Activated naive CD8-positive, alpha-beta T cell treated with anti-CD3 and anti-CD28 coated beads for 36 hours (primary cell): ENCODE measurements around the gene TXNDC8. TPM values are rescaled to one million over a fixed set of nuclear protein-coding genes. Genes with fewer than 3 reads are reported as not detected.

Experiments used
- DNase-seq: peaks from one replicate; pipeline ENCODE4 v3.0.0; 2021
- H3K27ac Mint-ChIP-seq: one replicate; pipeline ENCODE4 v1.8.0; 2022; ENCODE audit warnings: mild to moderate bottlenecking, moderate library complexity, mixed read lengths
- H3K27me3 Mint-ChIP-seq: one replicate; pipeline ENCODE4 v1.8.0; 2022; ENCODE audit warnings: mild to moderate bottlenecking, mixed read lengths
- H3K36me3 Mint-ChIP-seq: one replicate; pipeline ENCODE4 v1.8.0; 2021; ENCODE audit warnings: mild to moderate bottlenecking, mixed read lengths
- H3K4me1 Mint-ChIP-seq: one replicate; pipeline ENCODE4 v1.8.0; 2021; ENCODE audit warnings: mixed read lengths
- H3K4me3 Mint-ChIP-seq: one replicate; pipeline ENCODE4 v1.8.0; 2022; ENCODE audit warnings: mild to moderate bottlenecking, moderate library complexity, mixed read lengths
- H3K9me3 Mint-ChIP-seq: one replicate; pipeline ENCODE4 v1.8.0; 2022; ENCODE audit warnings: mixed read lengths
- total RNA-seq, 2 experiments: library from RNA; stranded (reverse); gene quantifications; one replicate each; pipeline ENCODE4 v1.2.3, GENCODE V29; 2021

The TXNDC8 gene
- total RNA-seq, 2 experiments from 2014 or later: not detected

- Mint-ChIP-seq H3K9me3 (peaks cover 1% of the 10 kb centered on the region), H3K27me3 (peaks cover 9% of the 10 kb centered on the region), H3K4me1 (peaks cover 4% of the 10 kb centered on the region), H3K27ac (no peak overlapping the region), H3K4me3 (no peak overlapping the region), H3K36me3 (no peaks in the 10 kb centered on the region)
- DNase-seq: no peak
Observed at GRCh38 chr9:110309681-110310080, 28.0 kb downstream of the TXNDC8 start.

GRCh38 chr9:110308633-110309038, 29.0 kb downstream of the TXNDC8 start:
- Mint-ChIP-seq H3K4me1 (peaks cover 4% of the 10 kb centered on the region), H3K27ac (no peak overlapping the region), H3K9me3 (peaks cover 1% of the 10 kb centered on the region), H3K36me3 (no peaks in the 10 kb centered on the region), H3K27me3 (peaks cover 9% of the 10 kb centered on the region), H3K4me3 (no peak overlapping the region)
- DNase-seq: no peak

GRCh38 chr9:110307191-110307590, 30.5 kb downstream of the TXNDC8 start:
- Mint-ChIP-seq H3K27me3 (peaks cover 9% of the 10 kb centered on the region), H3K4me3 (no peak overlapping the region), H3K4me1 (peaks cover 4% of the 10 kb centered on the region), H3K27ac (no peak overlapping the region), H3K36me3 (no peaks in the 10 kb centered on the region), H3K9me3 (no peaks in the 10 kb centered on the region)
- no peak for DNase-seq

GRCh38 chr9:110303133-110303532, 34.5 kb downstream of the TXNDC8 start:
- Mint-ChIP-seq H3K27ac (no peak overlapping the region), H3K36me3 (no peaks in the 10 kb centered on the region), H3K4me3 (no peak overlapping the region), H3K27me3 (peaks cover 9% of the 10 kb centered on the region), H3K4me1 (peaks cover 2% of the 10 kb centered on the region), H3K9me3 (no peaks in the 10 kb centered on the region)
- no peak for DNase-seq

- no peak overlapping the region for H3K4me3 Mint-ChIP-seq
- H3K4me1 Mint-ChIP-seq: no peaks in the 10 kb centered on the region
- H3K27me3 Mint-ChIP-seq: peaks cover 4% of the 10 kb centered on the region
- H3K27ac Mint-ChIP-seq: no peak overlapping the region
- H3K36me3 Mint-ChIP-seq: no peaks in the 10 kb centered on the region
- DNase-seq: no peak
- H3K9me3 Mint-ChIP-seq: no peaks in the 10 kb centered on the region
Observed at GRCh38 chr9:110298043-110298605, 39.5 kb downstream of the TXNDC8 start.

GRCh38 chr9:110293248-110293647, 44.4 kb downstream of the TXNDC8 start:
- Mint-ChIP-seq H3K9me3 (no peaks in the 10 kb centered on the region), H3K36me3 (no peaks in the 10 kb centered on the region), H3K4me1 (no peaks in the 10 kb centered on the region), H3K27me3 (peaks cover 4% of the 10 kb centered on the region), H3K27ac (no peak overlapping the region), H3K4me3 (no peak overlapping the region)
- DNase-seq: no peak

GRCh38 chr9:110291921-110292557, 45.6 kb downstream of the TXNDC8 start:
- no peak overlapping the region for H3K27ac Mint-ChIP-seq
- H3K36me3 Mint-ChIP-seq: no peaks in the 10 kb centered on the region
- peaks cover 4% of the 10 kb centered on the region for H3K27me3 Mint-ChIP-seq
- no peak overlapping the region for H3K4me3 Mint-ChIP-seq
- no peaks in the 10 kb centered on the region for H3K9me3 Mint-ChIP-seq
- no peaks in the 10 kb centered on the region for H3K4me1 Mint-ChIP-seq
- DNase-seq: no peak

- Mint-ChIP-seq H3K27ac (no peak overlapping the region), H3K36me3 (no peaks in the 10 kb centered on the region), H3K4me3 (no peak overlapping the region), H3K4me1 (no peaks in the 10 kb centered on the region), H3K27me3 (peaks cover 4% of the 10 kb centered on the region), H3K9me3 (no peaks in the 10 kb centered on the region)
- no peak for DNase-seq
Observed at GRCh38 chr9:110290001-110290400, 47.7 kb downstream of the TXNDC8 start.

- no peak overlapping the region for H3K27ac Mint-ChIP-seq
- no peaks in the 10 kb centered on the region for H3K36me3 Mint-ChIP-seq
- no peaks in the 10 kb centered on the region for H3K9me3 Mint-ChIP-seq
- no peak for DNase-seq
- no peaks in the 10 kb centered on the region for H3K27me3 Mint-ChIP-seq
- H3K4me3 Mint-ChIP-seq: no peak overlapping the region
- H3K4me1 Mint-ChIP-seq: no peaks in the 10 kb centered on the region
Observed at GRCh38 chr9:110288503-110288902, 49.2 kb downstream of the TXNDC8 start.

GRCh38 chr9:110287289-110287680, 50.4 kb downstream of the TXNDC8 start:
- no peaks in the 10 kb centered on the region for H3K4me1 Mint-ChIP-seq
- H3K27ac Mint-ChIP-seq: no peak overlapping the region
- no peaks in the 10 kb centered on the region for H3K9me3 Mint-ChIP-seq
- H3K27me3 Mint-ChIP-seq: no peaks in the 10 kb centered on the region
- no peaks in the 10 kb centered on the region for H3K36me3 Mint-ChIP-seq
- H3K4me3 Mint-ChIP-seq: no peak overlapping the region
- DNase-seq: no peak

GRCh38 chr9:110284211-110284844, 53.3 kb downstream of the TXNDC8 start:
- no peaks in the 10 kb centered on the region for H3K9me3 Mint-ChIP-seq
- DNase-seq: no peak
- no peak overlapping the region for H3K4me3 Mint-ChIP-seq
- no peaks in the 10 kb centered on the region for H3K36me3 Mint-ChIP-seq
- H3K4me1 Mint-ChIP-seq: no peaks in the 10 kb centered on the region
- H3K27me3 Mint-ChIP-seq: no peaks in the 10 kb centered on the region
- no peak overlapping the region for H3K27ac Mint-ChIP-seq

- no peak for DNase-seq
- Mint-ChIP-seq H3K27ac (no peak overlapping the region), H3K4me1 (no peaks in the 10 kb centered on the region), H3K27me3 (no peaks in the 10 kb centered on the region), H3K9me3 (no peaks in the 10 kb centered on the region), H3K4me3 (no peak overlapping the region), H3K36me3 (no peaks in the 10 kb centered on the region)
Observed at GRCh38 chr9:110283751-110284150, 53.9 kb downstream of the TXNDC8 start.

- Mint-ChIP-seq H3K4me1 (peaks cover 2% of the 10 kb centered on the region), H3K27me3 (no peaks in the 10 kb centered on the region), H3K4me3 (no peak overlapping the region), H3K27ac (no peak overlapping the region), H3K9me3 (no peaks in the 10 kb centered on the region), H3K36me3 (no peaks in the 10 kb centered on the region)
- no peak for DNase-seq
Observed at GRCh38 chr9:110282739-110283081, 55.0 kb downstream of the TXNDC8 start.

GRCh38 chr9:110282018-110282738, 55.5 kb downstream of the TXNDC8 start:
- no peaks in the 10 kb centered on the region for H3K9me3 Mint-ChIP-seq
- no peak overlapping the region for H3K4me3 Mint-ChIP-seq
- H3K27ac Mint-ChIP-seq: no peak overlapping the region
- no peaks in the 10 kb centered on the region for H3K27me3 Mint-ChIP-seq
- H3K4me1 Mint-ChIP-seq: peaks cover 2% of the 10 kb centered on the region
- H3K36me3 Mint-ChIP-seq: no peaks in the 10 kb centered on the region
- DNase-seq: no peak

GRCh38 chr9:110278080-110278707, 59.5 kb downstream of the TXNDC8 start:
- Mint-ChIP-seq H3K27me3 (no peaks in the 10 kb centered on the region), H3K4me3 (no peak overlapping the region), H3K36me3 (no peaks in the 10 kb centered on the region), H3K27ac (no peak overlapping the region), H3K4me1 (peaks cover 2% of the 10 kb centered on the region), H3K9me3 (no peaks in the 10 kb centered on the region)
- no peak for DNase-seq
